Mucosa of descending colon (tissue), 3 donors: Measurements from ENCODE around the gene FADS1. TPM values are rescaled to one million over a fixed set of nuclear protein-coding genes. Genes with fewer than 3 reads are reported as not detected.

Experiments
- ATAC-seq: fragments of 200-7000 bp; cut with Tn5 transposase; one replicate; pipeline ENCODE4 v1.9.1; 2020; ENCODE audit warnings: mild to moderate bottlenecking, moderate library complexity
- DNase-seq, 3 donors: peaks; one replicate each; pipeline ENCODE4 v3.0.0-alpha.2; 2020
- H3K36me3 ChIP-seq: fragments of 200-600 bp; one replicate; pipeline ENCODE4 v1.8.0; 2021; ENCODE audit warnings: low read depth, mild to moderate bottlenecking
- H3K4me1 ChIP-seq: fragments of 200-600 bp; one replicate; pipeline ENCODE4 v1.8.0; 2021; ENCODE audit warnings: low read depth, mild to moderate bottlenecking
- H3K4me3 ChIP-seq: fragments of 200-600 bp; one replicate; pipeline ENCODE4 v1.8.0; 2021; ENCODE audit warnings: mild to moderate bottlenecking
- H3K9me3 ChIP-seq: fragments of 200-600 bp; one replicate; pipeline ENCODE4 v1.8.0; 2021; ENCODE audit warnings: mild to moderate bottlenecking
- CTCF ChIP-seq: fragments of 200-600 bp; IDR thresholded peaks from one replicate; pipeline ENCODE4 v1.8.0; 2022; ENCODE audit warnings: antibody characterized with exemption, mild to moderate bottlenecking
- intact Hi-C, 2 donors: fragments of 100-400 bp; cut with DNase I in 1 of 2; cut with micrococcal nuclease in 1 of 2; formaldehyde crosslinking; loops; one replicate each; pipeline versions ENCODE4 v1.11.0 to v1.11.1; 2022; cut with DNase I, micrococcal nuclease
- total RNA-seq, 3 donors: library from RNA; stranded (reverse); fragmentation: NEBNext Ultra II Directional in 2 of 3; extraction: Animal tissue kit (Norgen Biotek cat#: 25700) in 2 of 3; gene quantifications; one replicate each; pipeline versions ENCODE4 v1.2.1 to v1.2.4, GENCODE V29; 2021 to 2023
- donor health status: DM: no; HTN: no; CAD: no; lungs with moderate emphysema.
- donor health status: DM: no; HTN: no; CAD: no.
- donor health status: DM: no; HTN: yes; CAD: no.

FADS1 gene
- total RNA-seq, 3 donors from 2014 or later = 2.8 to 17.3 (median 7.3) TPM

DNA sequence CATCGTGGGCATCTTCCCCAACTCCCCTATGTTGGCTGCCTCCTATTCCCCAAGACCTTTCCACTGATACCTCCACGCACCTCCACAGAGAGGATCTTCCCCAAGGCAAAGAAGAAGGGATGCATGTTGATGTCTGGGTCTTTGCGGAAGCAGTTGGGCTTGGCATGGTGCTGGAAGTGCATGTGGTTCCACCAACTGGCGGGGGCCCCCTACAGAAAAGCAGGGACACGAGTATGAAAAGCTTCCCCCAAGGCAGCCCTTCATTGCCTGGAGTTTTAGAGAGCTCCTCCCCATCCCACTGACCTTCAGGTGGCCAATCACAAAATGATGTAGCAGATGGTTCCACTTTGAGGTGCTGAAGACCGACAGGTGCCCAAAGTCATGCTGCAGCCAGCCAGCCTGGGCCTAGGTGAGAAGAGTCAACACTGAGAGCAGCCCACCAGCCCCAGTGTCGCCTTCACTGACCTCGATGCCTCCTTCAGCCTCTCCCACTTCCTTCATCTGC is 6.1 kb downstream of the FADS1 start:
- no peak for DNase-seq
- no peak overlapping the region for H3K4me3 ChIP-seq
- no peak for TF ChIP-seq CTCF
- H3K9me3 ChIP-seq = no peaks in the 10 kb centered on the region
- intact Hi-C loops = no loop called here
- H3K4me1 ChIP-seq = peaks cover 4% of the 10 kb centered on the region
- H3K36me3 ChIP-seq = no peaks in the 10 kb centered on the region
- no peak for ATAC-seq

- no peaks in the 10 kb centered on the region for H3K9me3 ChIP-seq
- ATAC-seq (no peak), DNase-seq (no peak)
- no peaks in the 10 kb centered on the region for H3K36me3 ChIP-seq
- intact Hi-C loops = loop anchor here in 1 of 2 donors (10.0 kb wide), 1 partner anchor 138 kb away; no protein-coding TSS in a partner anchor
- no peak for TF ChIP-seq CTCF
- no peaks in the 10 kb centered on the region for H3K4me1 ChIP-seq
- no peak overlapping the region for H3K4me3 ChIP-seq
Observed at GRCh38 chr11:61806785-61807184, 10.0 kb downstream of the FADS1 start.

GRCh38 chr11:61805146-61805545 is 11.7 kb downstream of the FADS1 start:
- H3K4me1 ChIP-seq = no peaks in the 10 kb centered on the region
- intact Hi-C loops = loop anchor here in 1 of 2 donors (10.0 kb wide), 1 partner anchor 140 kb away; no protein-coding TSS in a partner anchor
- no peaks in the 10 kb centered on the region for H3K36me3 ChIP-seq
- no peak overlapping the region for H3K4me3 ChIP-seq
- ATAC-seq (no peak), DNase-seq (no peak)
- H3K9me3 ChIP-seq = no peaks in the 10 kb centered on the region
- TF ChIP-seq CTCF = no peak

DNA sequence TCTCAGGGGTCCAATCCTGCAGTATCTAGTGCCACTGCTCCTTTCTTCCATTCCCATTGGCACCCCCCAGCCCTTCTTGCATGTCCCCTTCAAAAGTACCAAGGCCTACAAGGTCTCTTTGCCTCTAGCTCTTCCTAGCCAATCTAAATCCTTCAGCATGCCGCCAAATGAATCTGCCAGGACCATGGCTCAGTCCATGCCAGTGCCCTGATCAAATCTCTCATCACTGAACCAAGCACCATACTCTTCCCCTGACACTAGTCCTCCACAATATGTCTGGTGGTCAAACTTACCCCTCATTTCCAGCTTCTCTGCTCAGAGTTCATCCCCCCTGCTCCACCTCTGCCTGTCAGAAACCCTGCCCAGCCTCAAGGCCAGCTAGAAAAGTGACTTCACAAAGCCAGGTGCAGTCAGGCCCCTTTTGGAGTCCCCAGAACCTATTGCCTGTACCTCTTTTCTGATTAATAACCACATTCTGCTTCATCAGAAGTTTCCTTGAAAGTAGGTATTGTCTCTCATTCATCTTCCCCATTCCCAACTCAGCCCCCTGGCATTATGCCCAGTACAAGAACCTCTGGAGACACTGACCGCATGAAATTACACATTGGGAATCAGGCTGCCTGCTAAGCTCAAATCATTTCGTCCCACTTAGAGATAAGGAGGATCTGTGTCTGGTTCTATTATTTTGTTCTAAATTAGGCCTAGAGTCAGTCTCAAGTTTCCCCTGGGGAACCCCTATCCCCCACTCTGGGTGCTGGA is 12.7 kb downstream of the FADS1 start:
- Histone ChIP-seq H3K4me1 (no peaks in the 10 kb centered on the region), H3K9me3 (no peaks in the 10 kb centered on the region), H3K36me3 (no peaks in the 10 kb centered on the region), H3K4me3 (no peak overlapping the region)
- no peak for DNase-seq
- no peak for ATAC-seq
- TF ChIP-seq CTCF = no peak
- intact Hi-C loops = loop anchor here in 1 of 2 donors (10.0 kb wide), 1 partner anchor 141 kb away; no protein-coding TSS in a partner anchor

DNA sequence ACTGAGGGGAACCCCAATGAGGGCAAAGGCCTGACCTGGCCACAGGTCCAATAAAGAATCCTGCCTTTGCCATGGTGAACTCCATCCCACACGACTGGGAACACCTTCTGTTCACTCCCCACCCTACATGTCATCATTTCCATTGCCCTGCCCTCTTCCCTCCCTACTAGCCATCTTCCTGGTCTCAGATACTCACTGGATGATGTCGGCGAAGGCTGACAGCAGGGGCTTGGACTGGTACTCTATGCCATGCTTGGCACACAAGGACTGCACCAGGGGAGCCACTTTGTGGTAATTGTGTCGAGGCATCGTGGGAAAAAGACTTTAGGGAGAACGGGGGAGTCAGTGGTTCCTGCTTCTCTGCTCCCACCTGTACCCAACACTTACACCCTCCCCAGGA is 14.2 kb downstream of the FADS1 start:
- ATAC-seq (no peak), DNase-seq (no peak)
- TF ChIP-seq CTCF = no peak
- H3K4me3 ChIP-seq = no peak overlapping the region
- H3K36me3 ChIP-seq = no peaks in the 10 kb centered on the region
- intact Hi-C loops = loop anchor here in 1 of 2 donors (10.0 kb wide), 1 partner anchor 142 kb away; no protein-coding TSS in a partner anchor
- no peaks in the 10 kb centered on the region for H3K9me3 ChIP-seq
- no peaks in the 10 kb centered on the region for H3K4me1 ChIP-seq
